Measurements from ENCODE around the gene CDCA8.

CDCA8 gene

DNA sequence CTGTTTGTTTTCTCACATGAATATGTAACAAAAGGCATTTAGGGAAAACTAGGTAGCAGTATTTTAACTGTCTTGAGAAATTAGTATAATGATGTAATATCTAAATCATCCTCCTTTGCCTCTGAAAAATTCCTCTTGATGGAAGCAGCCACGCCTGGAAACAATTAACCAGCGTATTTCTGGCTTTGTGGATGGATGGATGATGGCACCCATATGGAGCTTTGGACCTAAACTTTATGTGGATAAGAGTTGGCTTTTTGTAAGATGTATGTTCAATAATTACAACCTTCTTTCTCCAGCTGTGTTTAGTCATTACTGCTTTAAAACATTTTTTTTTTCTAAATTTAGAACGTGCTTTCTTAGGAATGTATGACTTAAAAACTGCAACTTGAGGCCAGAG, 12.7 kb downstream of the CDCA8 start:
- in situ Hi-C loops (cut with HindIII; ENCODE audit: low sequenced_read_pairs) = no loop called here
- DNase-seq (ENCODE audit: low read depth) = no peak
- no peak overlapping the region for H3K4me3 ChIP-seq (ENCODE audit: low read depth, low read length)
- TF ChIP-seq, protein P1, sequence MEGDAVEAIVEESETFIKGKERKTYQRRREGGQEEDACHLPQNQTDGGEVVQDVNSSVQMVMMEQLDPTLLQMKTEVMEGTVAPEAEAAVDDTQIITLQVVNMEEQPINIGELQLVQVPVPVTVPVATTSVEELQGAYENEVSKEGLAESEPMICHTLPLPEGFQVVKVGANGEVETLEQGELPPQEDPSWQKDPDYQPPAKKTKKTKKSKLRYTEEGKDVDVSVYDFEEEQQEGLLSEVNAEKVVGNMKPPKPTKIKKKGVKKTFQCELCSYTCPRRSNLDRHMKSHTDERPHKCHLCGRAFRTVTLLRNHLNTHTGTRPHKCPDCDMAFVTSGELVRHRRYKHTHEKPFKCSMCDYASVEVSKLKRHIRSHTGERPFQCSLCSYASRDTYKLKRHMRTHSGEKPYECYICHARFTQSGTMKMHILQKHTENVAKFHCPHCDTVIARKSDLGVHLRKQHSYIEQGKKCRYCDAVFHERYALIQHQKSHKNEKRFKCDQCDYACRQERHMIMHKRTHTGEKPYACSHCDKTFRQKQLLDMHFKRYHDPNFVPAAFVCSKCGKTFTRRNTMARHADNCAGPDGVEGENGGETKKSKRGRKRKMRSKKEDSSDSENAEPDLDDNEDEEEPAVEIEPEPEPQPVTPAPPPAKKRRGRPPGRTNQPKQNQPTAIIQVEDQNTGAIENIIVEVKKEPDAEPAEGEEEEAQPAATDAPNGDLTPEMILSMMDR (IDR thresholded peaks at IDR 0.05; ENCODE audit: low read depth, low read length, missing control alignments) = no peak

DNA sequence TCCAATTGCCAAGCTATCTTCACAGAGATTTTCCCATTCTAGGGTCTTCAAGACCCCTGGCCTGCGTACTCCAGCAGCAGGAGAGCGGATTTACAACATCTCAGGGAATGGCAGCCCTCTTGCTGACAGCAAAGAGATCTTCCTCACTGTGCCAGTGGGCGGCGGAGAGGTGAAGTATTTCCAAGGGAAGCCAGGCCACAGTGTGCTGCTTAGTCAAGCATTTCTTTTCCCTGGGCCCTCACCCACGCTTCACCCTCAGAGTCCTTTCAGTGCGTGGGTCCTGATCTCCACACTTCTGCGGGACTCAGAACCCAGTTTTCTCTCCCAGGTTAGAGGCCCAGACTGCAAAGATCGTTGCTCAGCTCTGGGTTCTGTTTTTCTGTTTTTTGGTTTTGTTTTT, 13.1 kb downstream of the CDCA8 start:
- TF ChIP-seq, protein P1 (IDR thresholded peaks at IDR 0.05; ENCODE audit: low read depth, low read length, missing control alignments) = no peak
- no peak for DNase-seq (ENCODE audit: low read depth)
- in situ Hi-C loops (cut with HindIII; ENCODE audit: low sequenced_read_pairs) = no loop called here
- no peak overlapping the region for H3K4me3 ChIP-seq (ENCODE audit: low read depth, low read length)

DNA sequence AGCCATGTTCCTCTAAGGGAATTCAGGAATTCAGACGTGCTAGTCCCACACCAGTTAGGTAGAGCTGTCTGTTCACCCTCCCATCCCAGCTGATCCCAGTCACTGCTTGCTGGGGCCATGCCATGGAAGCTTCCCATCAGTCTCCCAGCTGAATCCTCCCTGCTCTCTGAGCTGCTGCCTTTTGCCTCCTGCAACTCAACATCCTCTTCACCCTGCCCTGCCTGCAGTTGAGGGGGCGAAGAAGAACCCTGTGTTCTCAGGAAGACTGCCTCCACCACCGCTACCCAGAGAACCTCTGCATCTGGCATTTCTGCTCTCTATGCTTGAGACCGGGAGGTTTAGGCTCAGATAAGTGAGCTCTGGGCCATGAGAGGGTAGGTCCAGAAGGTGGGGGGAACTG, 16.2 kb downstream of the CDCA8 start:
- H3K4me3 ChIP-seq (ENCODE audit: low read depth, low read length) = no peak overlapping the region
- in situ Hi-C loops (cut with HindIII; ENCODE audit: low sequenced_read_pairs) = no loop called here
- DNase-seq (ENCODE audit: low read depth) = no peak
- TF ChIP-seq, protein P1 (IDR thresholded peaks at IDR 0.05; ENCODE audit: low read depth, low read length, missing control alignments) = no peak

DNA sequence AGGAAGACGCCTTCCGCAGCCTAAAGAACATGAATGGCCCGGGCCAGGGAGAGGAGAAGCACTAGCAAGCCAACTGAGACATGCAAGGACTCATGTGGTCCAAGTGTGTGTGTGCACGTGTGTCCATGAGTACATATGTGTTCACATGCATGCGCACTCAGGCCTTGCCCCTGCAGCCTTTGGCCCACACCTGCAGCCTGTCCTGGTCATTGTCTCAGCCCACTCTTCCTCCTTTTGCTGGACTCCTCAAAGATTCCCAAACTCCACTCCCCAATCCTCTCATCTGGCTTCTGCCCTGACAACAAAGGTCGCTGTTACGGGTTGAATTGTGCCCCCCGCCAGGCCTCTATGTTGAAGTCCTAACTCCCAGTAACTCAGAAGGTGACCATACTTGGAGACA, 21.9 kb downstream of the CDCA8 start:
- in situ Hi-C loops (cut with HindIII; ENCODE audit: low sequenced_read_pairs) = no loop called here
- no peak overlapping the region for H3K4me3 ChIP-seq (ENCODE audit: low read depth, low read length)
- no peak for DNase-seq (ENCODE audit: low read depth)
- TF ChIP-seq, protein P1 (IDR thresholded peaks at IDR 0.05; ENCODE audit: low read depth, low read length, missing control alignments) = no peak

DNA sequence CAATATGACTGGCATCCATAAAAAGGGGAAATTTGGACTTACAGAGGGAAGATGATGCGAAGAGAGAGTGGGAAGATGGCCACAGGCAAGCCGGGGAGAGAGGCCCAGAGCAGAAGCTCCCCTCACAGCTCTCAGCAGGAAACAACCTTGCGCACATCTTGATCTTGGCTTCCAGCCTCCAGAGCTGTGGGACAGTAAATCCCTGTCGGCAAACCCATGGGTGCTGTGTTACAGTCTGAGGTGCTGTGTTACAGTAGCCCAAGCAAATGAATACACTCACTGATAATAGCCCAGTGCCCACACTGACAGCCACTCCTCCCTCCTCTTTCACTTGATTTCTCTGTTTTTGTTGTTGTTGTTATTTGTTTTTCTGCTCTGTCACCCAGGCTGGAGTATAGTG, 22.4 kb downstream of the CDCA8 start:
- TF ChIP-seq, protein P1 (IDR thresholded peaks at IDR 0.05; ENCODE audit: low read depth, low read length, missing control alignments) = no peak
- in situ Hi-C loops (cut with HindIII; ENCODE audit: low sequenced_read_pairs) = no loop called here
- DNase-seq (ENCODE audit: low read depth) = no peak
- H3K4me3 ChIP-seq (ENCODE audit: low read depth, low read length) = no peak overlapping the region

DNA sequence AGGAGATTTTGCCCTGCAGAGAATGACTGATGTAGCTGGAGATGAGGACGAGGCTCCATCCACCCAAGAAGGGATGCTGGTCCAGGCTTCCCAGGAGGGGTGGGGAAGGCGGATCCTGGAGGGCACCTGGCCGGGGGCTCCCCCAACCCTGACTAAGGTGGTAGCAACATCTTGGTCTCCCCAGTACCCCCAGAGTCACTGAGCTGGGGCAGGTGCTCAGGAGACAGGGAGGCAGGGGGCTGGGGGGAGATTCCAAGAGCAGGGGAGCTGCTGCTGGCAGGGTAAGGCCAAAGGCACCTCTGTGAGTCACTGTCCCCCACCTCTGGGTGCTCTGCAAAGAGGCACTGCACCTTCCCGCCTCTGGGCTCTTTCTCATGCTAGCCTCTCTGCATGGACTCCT, 24.0 kb downstream of the CDCA8 start:
- H3K4me3 ChIP-seq (ENCODE audit: low read depth, low read length) = no peak overlapping the region
- in situ Hi-C loops (cut with HindIII; ENCODE audit: low sequenced_read_pairs) = no loop called here
- TF ChIP-seq, protein P1 (IDR thresholded peaks at IDR 0.05; ENCODE audit: low read depth, low read length, missing control alignments) = no peak
- DNase-seq (ENCODE audit: low read depth) = no peak

DNA sequence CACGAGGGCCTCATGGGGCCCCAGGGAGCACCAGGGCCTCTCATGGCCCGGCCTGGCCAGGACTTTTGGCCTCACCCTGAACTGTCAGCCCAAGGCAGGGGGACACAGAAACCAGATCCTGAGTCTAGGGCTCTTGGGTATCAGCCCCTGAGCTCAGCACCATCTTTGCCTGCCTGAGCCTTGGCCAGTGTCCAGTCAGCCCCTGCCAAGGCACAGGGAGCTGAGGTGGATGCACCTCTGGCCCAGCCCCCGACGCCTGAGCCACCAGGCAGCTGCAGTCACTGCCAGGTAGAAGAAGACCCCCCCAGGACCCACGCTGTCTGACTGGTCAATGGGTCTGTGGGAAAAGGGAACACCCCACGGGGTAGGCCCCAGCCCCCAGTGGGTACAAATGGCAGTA, 25.3 kb downstream of the CDCA8 start:
- TF ChIP-seq, protein P1 (IDR thresholded peaks at IDR 0.05; ENCODE audit: low read depth, low read length, missing control alignments) = no peak
- in situ Hi-C loops (cut with HindIII; ENCODE audit: low sequenced_read_pairs) = no loop called here
- H3K4me3 ChIP-seq (ENCODE audit: low read depth, low read length) = no peak overlapping the region
- DNase-seq (ENCODE audit: low read depth) = no peak

All from astrocyte of the cerebellum (primary cell).